PFSK-1 (cell line): ENCODE measurements around the gene VSTM4.

Experiments used
- FOXP2 ChIP-seq: optimal IDR thresholded peaks from 2 replicates; pipeline ENCODE3; 2011; ENCODE audit warnings: borderline replicate concordance, control low read depth, inconsistent platforms; ENCODE audit not compliant: insufficient read depth; ENCODE audit errors: extremely low read length, extremely low read depth
- POLR2AphosphoS5 ChIP-seq: IDR thresholded peaks from 2 replicates; pipeline ENCODE4 v1.6.1; 2012; ENCODE audit warnings: low read depth, mild to moderate bottlenecking, control low read depth, low read length, moderate library complexity
- REST ChIP-seq, 2 experiments: IDR thresholded peaks; 2 replicates each; pipeline versions ENCODE4 v1.6.1 to v1.8.0; 2011 to 2012; ENCODE audit warnings: low read depth in 2 of 2, low read length in 2 of 2, control low read depth in 1 of 2, inconsistent platforms in 1 of 2, mild to moderate bottlenecking in 1 of 2, moderate library complexity in 1 of 2; ENCODE audit not compliant: insufficient read depth in 1 of 2
- SIN3A ChIP-seq: IDR thresholded peaks from 2 replicates; pipeline ENCODE4 v1.6.1; 2012; ENCODE audit warnings: mild to moderate bottlenecking, low read length, moderate library complexity, borderline replicate concordance; ENCODE audit not compliant: insufficient read depth
- TAF1 ChIP-seq: IDR thresholded peaks from 2 replicates; pipeline ENCODE4 v1.6.1; 2012; ENCODE audit warnings: low read length, control low read depth, borderline replicate concordance; ENCODE audit not compliant: insufficient read depth

The VSTM4 gene

GRCh38 chr10:49068209-49068608 is 47.1 kb downstream of the VSTM4 start:
- no peak for TF ChIP-seq TAF1
- TF ChIP-seq FOXP2, result no peak
- no peak for TF ChIP-seq REST (IDR thresholded peaks at IDR 0.05; ENCODE audit: insufficient read depth in 1 of 2, low read depth in 2 of 2, low read length in 2 of 2)
- TF ChIP-seq SIN3A, result no peak
- TF ChIP-seq POLR2AphosphoS5, result no peak

- TF ChIP-seq TAF1 (no peak), POLR2AphosphoS5 (no peak), SIN3A (no peak), FOXP2 (no peak), REST (IDR thresholded peaks at IDR 0.05; ENCODE audit: insufficient read depth in 1 of 2, low read depth in 2 of 2, low read length in 2 of 2) (no peak)
Observed at GRCh38 chr10:49066944-49067730, 48.2 kb downstream of the VSTM4 start.

GRCh38 chr10:49062229-49062628 is 53.1 kb downstream of the VSTM4 start:
- TF ChIP-seq TAF1 (no peak), POLR2AphosphoS5 (no peak), REST (IDR thresholded peaks at IDR 0.05; ENCODE audit: insufficient read depth in 1 of 2, low read depth in 2 of 2, low read length in 2 of 2) (no peak), FOXP2 (no peak)

GRCh38 chr10:49061667-49062066 is 53.7 kb downstream of the VSTM4 start:
- no peak for TF ChIP-seq FOXP2
- TF ChIP-seq POLR2AphosphoS5, result no peak
- TF ChIP-seq SIN3A, result no peak
- no peak for TF ChIP-seq REST (IDR thresholded peaks at IDR 0.05; ENCODE audit: insufficient read depth in 1 of 2, low read depth in 2 of 2, low read length in 2 of 2)
- TF ChIP-seq TAF1, result no peak

GRCh38 chr10:49058463-49059255 is 56.7 kb downstream of the VSTM4 start:
- TF ChIP-seq SIN3A (no peak), TAF1 (no peak), REST (IDR thresholded peaks at IDR 0.05; ENCODE audit: insufficient read depth in 1 of 2, low read depth in 2 of 2, low read length in 2 of 2) (no peak), POLR2AphosphoS5 (no peak), FOXP2 (no peak)
